Measurements from ENCODE around the gene JUNB.
A peak's percentile ranks its signal among the peaks of the same experiment; 100 is the strongest.
"Not testable (repeated sequence)": the region's sequence is repeated elsewhere in the genome, so short reads cannot be mapped to it uniquely, and the experiment has no call there.

Gene JUNB

DNA sequence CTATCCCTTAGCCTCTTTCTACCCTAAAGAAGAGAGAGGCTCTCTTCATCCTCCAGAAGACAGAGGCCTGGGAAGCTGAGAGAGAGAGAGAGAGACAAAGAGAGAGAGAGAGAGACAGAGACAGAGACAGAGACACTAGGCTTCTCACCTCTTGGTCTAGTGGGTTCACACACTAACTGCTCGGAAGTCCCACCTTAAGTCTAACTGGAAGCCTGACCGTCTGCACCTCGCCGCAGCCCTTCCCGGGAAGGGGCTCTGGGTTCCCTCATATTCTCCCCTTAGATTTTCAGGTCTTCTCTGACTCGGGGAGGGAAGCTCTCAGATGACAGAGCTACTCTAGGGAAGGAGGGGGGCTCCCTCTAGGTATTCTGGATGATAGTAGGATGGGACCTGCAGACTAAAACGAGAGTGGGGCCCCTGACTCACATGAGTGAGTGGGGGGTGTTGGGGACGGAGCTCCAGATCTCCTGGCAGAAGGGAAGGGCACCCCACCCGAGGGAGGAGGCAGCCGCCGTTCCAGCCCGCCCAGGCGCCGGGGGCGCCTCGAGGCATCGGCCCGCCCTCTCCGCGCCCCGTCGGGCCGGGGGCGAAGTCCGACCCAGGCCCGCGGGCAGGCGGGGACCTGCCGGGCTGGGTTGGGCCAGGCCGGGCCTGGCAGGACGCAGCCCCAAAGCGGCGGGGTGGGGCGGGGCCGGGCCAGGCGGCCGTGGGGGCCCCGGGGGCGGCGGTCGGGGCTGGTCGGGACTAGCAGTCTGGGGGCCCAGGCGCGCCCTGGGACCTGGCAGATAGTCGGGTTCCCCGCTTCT lies 2.0 kb upstream of the JUNB start:
- peak; percentile 57 for DNase-seq

GRCh38 chr19:12789904-12790619 lies 1.2 kb upstream of the JUNB start:
- peak; percentile 98 for DNase-seq

GRCh38 chr19:12790628-12791344 lies 500 bp upstream of the JUNB start:
- peak; percentile 13 for DNase-seq

- DNase-seq = peak; percentile 75
Observed at GRCh38 chr19:12792051-12792852, 966 bp downstream of the JUNB start.

GRCh38 chr19:12792853-12793289 lies 1.6 kb downstream of the JUNB start:
- DNase-seq = no peak

- peak; percentile 94 for DNase-seq
Observed at GRCh38 chr19:12793290-12794195, 2.3 kb downstream of the JUNB start.

DNA sequence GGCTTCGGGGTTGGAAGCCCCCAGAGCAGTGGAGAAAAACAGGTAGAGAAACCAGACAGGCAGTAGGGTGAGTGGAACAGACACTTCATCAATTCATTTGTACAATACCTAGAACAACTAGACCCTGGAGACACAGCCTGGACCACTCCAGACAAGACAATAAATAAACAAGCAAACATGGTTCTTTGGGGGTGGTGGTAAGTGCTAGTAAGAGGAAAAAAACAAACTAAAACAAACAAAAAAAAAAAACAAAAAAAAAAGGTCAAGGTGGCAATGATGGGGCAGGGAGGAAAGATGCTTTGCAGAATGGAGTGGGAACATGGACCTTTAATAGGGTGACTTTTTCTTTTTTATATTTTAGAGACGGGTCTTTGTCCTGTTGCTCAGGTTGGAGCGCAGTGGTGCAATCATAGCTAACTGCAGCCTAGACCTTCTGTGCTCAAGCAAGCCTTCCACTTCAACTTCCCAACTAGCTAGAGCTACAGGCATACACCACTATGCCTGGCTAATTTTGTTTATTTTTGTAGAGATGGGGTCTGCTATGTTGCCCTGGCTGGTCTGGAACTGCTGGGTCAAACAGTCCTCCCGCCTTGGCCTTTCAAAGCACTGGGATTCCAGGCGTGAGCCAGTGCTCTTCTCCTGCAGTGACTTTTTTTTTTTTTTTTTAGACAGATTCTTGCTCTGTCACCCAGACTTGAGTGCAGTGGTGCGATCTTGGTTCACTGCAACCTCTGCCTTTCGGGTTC lies 3.1 kb downstream of the JUNB start:
- DNase-seq = no peak

DNA sequence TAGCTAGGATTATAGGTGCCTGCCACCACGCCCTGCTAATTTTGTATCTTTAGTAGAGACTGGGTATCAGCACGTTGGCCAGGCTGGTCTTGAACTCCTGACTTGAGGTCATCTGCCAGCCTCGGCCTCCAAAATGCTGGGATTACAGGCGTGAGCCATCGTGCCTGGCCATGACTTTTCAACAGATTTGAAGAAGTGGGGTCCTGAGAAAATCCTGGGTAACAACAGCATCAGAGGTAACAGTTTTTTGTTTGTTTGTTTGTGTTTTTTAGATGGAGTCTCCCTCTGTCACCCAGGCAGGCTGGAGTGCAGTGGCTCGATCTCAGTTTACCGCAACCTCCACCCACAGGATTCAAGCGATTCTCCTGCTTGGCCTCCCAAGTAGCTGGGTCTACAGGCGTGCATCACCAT lies 3.7 kb downstream of the JUNB start:
- DNase-seq = peak; percentile 19

- peak; percentile 88 for DNase-seq
Observed at GRCh38 chr19:12796146-12797071, 5.1 kb downstream of the JUNB start.

GRCh38 chr19:12797141-12797587 lies 5.9 kb downstream of the JUNB start:
- peak; percentile 32 for DNase-seq

DNA sequence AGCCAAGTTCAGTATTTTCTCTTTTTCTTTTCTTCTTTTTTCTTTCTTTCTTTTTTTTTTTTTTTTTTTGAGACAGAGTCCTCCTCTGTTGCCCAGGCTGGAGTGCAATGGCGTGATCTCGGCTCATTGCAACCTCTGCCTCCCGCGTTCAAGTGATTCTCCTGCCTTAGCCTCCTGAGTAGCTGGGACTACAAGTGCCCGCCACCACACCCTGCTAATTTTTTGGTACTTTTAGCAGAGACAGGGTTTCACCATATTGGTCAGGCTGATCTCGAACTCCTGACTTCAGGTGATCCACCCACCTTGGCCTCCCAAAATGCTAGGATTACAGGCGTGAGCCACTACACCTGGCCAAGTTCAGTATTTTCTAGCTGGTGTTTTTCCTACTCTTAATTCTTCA lies 6.3 kb downstream of the JUNB start:
- not testable (repeated sequence) for DNase-seq

DNA sequence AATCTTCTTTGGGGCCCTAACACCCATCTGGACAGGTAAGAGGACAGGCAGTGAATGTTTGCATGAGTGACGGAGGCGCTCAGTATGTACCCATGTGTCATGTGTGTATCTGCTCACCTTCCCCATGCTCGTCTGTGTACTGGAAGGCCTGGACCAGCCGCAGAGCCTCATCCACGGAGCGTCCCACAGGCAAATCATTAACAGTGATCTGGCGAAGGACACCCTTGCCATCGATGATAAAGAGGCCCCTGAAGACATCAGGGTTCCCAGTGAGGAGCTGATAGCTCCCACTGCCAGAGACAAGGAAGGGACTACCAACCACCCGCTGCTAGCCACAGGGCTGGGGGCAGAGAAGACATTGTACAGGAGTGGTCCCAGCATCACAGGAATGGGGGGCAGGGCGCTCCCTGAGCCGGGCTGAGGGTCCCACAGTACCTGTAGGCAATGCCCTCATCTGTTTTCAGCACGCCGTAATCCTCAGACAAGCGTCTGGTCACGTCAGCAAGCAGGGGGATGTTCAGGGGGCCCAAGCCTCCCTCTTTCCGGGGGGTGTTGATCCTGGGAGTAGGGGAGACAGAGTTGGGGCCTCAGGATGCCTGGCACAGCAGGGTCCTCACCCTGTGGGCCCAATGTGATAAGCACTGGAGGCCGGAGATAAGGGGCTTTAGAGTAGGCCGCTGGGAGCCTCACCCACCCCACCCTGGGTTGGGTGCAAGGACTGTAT lies 8.6 kb downstream of the JUNB start:
- peak; percentile 92 for DNase-seq

DNA sequence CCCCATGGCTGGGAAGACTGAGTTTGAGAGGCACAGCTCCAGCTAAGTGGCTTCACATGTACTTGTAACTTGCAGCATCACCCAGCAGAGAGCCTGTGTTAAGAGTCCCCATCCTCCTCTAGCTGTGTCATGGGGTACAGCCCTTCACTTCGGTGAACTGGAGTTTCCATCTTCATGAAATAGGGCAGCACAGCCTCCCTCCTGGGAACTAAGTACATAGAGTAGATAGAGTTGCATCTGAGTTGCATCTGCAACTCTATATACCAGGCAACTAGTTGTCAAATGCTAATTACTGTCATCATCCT lies 9.1 kb downstream of the JUNB start:
- DNase-seq = no peak

DNA sequence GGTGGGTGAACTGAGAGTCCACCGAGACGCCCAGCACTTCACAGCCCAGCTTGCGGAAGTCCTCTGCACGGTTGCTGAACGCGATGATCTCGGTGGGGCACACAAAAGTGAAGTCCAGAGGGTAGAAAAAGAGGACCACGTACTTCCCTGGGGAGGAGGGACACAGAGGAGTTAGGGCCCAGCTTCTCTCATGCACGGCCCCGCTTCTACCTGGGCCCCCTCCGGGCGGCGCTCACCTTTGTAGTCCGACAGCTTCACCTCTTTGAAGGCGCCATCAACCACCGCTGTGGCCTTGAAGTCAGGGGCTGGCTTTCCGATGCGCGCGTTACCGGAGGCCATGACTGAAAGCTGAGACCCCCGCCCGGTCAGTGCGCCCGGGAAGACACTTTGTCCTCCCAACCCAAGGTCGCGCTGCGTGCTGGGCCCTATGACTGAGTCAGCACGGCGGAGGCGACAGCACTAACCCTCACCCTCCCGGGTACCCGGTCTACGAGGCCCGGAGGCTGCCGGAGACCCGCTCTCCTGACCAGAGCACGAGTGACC lies 9.7 kb downstream of the JUNB start:
- peak; percentile 14 for DNase-seq

GRCh38 chr19:12801466-12802266 lies 10.4 kb downstream of the JUNB start, which contains the start of the genes PRDX2 and THSD8:
PRDX2 (minus strand) TSS chr19:12801800; CDS start chr19:12801261, 539 bp downstream.
THSD8 (plus strand) TSS chr19:12802069; CDS start chr19:12802072, 3 bp downstream.
- peak; percentile 87 for DNase-seq

GRCh38 chr19:12802267-12803106 lies 11.2 kb downstream of the JUNB start:
- DNase-seq = no peak

GRCh38 chr19:12804051-12804450 lies 12.8 kb downstream of the JUNB start:
- no peak for DNase-seq

All from hematopoietic multipotent progenitor cell treated with erythropoietin and hydrocortisone succinate and interleukin-3 and kit ligand, for 8 days (in vitro differentiated cells).